ENCODE results near the gene LDLRAD4.
A peak's percentile ranks its signal among the peaks of the same experiment; 100 is the strongest.

LDLRAD4 gene

DNA sequence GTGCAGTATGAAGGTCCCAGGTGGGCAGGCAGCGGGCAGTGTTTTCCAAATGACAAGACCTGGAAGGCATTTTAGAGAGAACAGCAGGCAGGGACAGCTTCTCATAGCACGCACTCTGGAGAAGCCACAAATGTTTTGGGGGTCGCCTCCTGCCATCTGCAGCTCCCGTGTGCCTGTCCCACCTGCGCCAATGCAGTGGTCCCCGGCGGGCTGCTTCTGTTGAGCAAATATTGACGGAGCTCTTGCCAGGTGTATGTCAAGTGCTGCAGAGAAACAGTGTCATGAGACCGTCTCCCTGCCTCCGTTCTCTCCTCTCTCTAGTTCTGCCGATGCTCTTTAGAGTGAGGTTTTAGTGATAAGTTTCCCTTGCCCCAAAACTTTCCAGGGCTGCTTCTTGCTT is 174.8 kb downstream of the LDLRAD4 start:
- DNase-seq, result no peak

DNA sequence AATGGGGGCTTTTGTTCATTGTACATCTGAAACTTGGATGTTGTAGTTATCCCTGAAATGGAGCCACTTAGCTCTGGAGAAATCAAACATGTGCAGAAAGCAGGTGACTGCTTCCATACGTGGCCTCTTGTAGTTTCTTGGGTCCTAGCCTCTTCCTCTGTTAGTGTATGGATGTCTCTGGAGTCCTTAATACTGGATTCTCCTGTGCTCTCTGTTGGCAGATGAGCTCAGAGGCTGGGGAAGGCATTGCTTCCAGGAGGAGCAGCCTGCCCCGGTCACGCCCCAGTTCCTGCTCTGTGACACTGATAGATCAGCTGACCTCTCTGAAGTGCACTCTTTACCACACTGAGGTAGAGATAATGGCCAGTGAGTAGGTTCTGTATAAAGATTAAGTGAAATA is 176.2 kb downstream of the LDLRAD4 start:
- no peak for DNase-seq

DNA sequence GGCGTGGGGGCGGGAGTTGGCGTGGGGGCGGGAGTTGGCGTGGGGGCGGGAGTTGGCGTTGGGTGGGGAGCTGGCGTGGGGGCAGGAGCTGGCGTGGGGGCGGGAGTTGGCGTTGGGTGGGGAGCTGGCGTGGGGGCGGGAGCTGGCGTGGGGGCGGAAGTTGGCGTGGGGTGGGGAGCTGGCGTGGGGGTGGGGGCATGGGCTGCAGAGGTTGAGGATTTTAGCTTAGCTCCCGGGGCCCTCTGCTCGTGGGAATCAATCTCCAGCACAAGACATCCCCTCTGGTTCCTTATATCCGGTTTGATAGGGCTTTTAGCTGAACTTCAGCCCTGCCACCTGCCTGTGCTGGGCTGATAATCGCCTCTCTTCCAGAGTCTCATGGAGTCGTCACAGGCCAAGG is 177.0 kb downstream of the LDLRAD4 start:
- DNase-seq, result no peak

DNA sequence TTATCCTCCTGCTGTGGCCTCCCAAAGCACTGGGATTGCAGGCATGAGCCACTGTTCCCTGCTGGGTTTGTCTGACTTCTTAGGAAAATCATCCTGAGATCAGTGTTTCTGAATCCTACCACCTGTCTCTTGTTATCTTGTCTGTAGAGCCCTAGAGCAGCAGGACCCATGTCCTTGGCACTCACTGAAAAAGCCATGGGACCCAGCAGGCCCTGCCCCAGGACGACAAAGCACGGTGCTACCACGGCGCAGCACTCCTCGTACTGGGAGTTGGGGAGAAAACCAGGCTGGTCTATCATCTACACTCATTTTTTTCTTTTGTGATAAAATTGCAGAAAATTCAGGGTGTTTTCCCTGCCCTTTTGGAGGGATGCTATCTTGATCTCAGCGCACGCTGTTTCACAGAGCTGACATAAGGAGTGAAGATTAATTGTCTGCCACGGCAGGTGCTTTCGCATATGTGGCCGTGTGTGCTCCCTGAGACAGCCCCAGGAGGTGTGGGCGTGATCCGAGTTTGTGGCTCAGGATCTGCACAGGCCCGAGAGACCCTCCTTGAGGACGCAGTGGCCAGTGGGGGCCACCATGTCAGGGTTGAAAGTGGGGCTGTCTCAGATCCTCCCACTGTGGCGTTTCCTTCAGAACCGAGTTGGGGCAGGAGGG is 179.1 kb downstream of the LDLRAD4 start:
- no peak for DNase-seq

DNA sequence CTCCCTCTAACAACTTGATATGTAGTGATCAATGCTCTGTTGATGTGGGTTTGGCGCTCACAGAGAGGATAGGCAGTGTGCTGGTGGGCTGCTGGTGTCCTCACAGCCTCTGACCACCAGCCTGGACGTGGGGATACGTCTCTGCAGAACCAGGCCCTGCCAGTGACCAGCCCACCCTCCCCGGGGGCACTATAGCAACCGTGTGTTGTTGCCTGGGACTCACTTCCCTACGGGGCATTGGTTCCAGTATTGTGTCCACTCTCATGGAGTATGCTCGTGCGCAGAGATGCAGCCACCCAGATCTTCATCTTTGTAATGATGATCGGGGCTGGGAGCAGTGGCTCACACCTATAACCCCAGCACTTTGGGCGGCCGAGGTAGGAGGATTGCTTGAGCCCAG is 180.1 kb downstream of the LDLRAD4 start:
- no peak for DNase-seq

DNA sequence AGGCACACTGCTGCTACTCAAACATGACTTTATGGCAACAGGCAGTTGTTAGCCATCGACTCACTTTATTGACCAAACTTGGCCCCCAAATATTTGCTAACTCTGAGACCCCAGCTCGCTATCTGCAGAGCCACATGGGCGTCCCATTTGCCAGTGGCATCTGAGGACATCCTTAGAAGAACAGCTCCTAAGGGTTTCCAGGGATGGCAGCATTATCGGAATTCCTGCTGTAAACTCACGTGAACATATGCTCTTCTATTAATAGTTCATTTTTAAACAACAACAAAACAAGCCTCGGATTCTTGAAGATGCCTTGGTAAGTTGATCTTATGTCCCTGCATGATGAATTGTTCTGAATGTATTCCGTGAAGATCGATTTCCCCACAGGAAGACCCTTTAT is 181.0 kb downstream of the LDLRAD4 start:
- no peak for DNase-seq

DNA sequence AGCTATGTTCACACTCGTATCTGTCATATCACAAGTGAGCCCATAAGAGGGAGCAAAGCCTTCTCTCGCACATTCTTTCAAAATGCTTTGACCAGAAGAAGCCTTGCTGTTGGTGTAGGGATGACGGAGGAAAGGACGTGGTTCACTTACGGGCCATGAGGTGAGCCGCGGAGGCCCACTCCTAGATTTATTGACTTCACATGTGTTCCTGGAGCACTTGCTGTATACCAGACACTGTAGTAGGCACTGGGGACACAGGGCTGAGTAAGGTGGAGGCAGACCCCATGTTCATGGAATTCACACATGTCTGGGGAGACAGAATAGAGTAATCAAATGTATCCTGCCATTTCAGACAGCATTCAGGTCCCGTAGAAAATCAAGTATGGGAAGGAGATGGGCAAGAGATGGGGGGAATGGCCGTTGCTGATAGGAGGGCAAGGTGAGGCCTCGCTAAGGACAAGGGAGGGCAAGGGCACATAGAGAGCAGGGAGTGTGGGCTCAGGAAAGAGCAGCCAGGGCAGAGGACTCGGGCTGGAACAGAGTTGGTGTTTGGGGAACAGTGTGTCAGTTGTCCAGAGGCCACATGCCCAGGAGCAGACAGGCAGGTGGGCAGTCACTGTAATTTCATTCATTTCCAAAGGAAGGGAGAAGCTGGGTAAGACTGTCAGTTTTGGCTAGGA is 182.2 kb downstream of the LDLRAD4 start:
- DNase-seq, result no peak

DNA sequence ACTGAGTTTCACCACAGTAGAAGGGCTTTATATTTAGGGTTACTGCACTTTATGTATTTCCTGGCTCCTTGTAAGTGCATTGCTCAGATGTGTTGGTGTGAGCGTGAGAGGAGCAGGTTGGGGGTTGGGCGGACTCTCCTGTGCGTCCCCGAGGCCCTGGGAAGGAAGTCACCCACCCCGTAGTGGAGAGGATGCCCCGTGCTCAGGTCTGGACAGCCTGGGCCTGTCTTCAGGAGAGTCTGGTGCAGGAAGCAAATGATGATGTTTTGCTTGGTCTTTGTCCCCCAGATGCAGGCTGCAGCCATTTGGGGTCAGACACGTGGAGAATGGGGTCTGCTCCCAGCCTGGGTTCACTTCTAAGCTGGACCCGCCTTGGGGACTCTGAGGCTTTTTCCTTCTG is 182.8 kb downstream of the LDLRAD4 start:
- DNase-seq, result no peak

DNA sequence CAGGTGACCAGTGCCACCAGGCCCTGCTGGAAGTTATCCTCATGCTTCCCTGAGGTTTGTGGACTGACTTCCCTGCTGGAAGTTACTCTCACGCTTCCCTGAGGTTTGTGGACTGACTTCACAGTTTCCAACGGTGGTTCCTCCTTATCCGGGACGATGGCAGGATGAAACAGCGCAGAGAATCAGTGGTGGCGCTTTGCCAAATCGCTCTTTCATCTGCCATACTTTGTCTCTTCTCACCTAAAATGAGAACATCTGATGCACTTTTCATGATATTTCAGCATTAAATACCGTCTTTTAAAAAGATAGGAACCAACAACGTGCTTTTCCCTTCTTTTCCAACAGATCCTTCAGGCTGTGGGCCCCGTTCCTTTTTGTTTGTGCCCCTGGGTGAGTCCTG is 183.3 kb downstream of the LDLRAD4 start:
- DNase-seq, result no peak

DNA sequence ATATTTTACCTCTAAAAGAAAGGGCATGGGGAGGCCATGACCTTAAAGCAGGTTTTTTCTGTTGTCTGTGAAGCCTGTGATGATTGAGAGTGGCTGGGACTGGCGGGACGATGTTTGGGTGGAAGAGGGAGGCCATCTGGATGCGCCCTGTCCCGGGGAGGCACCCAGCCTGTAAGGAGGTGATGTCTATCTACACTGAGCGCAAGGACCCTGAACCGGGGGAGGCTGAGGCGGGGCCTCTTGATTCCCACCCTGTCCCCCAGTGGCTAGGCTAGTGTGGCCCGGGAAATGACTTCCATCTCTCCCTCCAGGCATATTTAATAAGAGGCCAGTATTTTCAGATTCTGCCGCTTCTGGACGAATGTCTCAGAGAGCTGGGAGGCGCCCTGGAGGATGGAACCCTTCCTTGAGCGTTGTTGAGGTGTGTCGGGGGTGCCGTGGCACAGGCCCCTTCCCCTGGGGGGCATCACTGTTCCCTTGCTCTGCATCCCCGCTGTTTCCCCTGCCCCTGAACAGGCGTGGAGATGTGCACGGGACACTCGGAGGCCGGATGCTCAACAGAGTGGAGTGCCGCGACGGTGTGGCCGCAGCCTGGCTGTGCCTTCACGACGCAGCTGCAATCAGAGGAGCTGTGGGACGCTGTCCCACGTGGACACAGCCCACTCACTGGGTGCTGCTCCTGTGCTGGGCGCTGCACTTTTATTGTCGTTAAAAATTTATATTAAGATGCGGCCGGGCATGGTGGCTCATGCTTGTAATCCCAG is 185.4 kb downstream of the LDLRAD4 start:
- DNase-seq, result no peak

DNA sequence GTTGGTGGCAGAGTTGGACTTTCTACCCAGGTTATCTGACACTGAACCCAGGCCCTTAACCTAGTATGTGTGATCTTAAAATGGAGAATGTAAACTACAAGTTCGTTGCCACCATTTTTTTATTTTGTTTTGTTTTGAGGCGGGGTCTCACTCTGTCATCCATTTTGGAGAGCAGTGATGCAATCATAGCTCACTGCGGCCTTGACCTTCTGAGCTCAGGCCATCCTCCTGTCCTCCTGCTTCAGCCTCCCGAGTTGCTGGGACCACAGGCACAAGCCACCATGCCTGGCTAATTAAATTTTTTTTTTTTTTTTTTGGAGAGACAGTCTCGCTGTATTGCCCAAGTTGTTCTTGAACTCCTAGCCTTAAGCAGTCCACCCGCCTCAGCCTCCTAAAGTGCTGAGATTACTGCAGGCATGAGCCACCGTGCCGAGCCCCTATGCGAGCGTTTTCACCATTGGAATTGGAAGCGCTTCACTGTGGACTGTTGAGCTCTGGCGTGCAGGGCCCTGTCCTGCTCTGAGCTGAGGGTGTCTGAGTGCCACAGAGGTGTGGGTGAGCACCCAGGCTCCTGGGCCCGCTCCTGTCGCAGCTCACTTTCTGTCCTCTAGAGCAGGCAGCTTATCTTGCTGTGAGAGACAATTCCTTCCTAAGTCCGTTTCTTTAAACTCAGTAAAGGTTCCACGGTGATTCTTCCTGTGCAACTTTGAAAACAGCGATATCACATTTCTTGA is 186.9 kb downstream of the LDLRAD4 start:
- no peak for DNase-seq

DNA sequence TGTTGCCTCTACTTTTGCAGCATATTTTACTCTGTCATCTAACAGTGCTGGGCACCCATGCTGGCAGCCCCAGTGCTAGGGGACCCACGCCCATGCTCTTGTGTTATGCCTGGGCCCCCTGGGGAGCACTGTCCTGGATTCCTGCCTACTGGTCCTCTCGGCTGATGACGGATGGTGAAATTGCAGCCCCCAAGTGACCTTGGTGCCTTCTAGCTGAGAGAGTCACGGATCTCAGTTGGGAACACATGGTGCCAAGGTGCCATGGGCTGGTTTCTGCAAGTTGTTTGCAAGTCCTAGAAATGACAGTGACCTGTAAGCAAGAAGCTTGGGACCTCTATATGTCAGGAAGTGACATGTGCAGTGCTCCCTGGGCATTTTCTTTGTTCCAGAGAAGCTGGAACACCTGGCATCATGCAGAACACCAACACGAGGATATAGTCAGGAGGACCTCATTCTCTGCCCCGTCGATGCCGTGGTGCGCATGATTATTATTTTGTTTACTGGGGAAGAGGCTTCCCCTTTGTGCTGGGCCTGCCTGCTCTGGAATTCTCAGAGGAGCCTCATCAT is 187.6 kb downstream of the LDLRAD4 start:
- no peak for DNase-seq

DNA sequence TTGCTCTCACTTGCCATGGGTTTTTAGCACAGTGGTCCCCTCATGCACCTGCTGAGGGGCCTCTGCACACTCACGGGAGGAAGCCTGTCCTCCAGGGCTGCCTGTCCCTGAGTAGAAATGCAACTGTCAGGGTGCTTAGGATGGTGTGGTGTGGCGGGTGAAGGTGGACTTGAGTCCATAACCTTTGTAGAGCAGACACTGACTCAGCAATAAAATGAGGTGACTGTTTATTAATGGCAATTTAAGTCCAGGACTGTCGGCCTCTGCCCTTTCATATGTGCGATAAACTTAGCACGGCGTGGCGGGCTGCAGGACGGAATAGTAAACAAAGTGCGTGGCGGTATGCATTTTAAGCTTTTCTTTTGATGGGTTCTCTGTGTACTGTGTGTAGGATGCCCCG is 188.2 kb downstream of the LDLRAD4 start:
- no peak for DNase-seq

DNA sequence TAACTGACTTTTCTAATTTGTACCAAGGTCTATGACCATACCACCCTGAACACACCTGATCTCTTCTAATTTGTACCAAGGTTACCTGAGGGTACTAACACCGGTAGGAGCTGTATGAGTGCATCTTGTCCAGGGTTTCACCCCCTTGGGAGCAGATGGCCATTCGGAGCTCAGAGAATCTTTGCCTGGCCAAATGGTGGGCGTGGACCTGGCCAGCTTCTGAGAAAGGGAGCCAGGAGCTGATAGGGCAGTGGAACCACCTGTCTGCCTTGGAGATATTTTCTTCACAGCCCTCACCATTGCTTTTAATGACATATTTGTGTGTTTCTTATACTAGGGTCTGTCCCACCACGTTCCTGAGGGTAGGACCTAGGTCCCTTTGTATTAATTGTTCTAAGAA is 188.9 kb downstream of the LDLRAD4 start:
- DNase-seq, result no peak

DNA sequence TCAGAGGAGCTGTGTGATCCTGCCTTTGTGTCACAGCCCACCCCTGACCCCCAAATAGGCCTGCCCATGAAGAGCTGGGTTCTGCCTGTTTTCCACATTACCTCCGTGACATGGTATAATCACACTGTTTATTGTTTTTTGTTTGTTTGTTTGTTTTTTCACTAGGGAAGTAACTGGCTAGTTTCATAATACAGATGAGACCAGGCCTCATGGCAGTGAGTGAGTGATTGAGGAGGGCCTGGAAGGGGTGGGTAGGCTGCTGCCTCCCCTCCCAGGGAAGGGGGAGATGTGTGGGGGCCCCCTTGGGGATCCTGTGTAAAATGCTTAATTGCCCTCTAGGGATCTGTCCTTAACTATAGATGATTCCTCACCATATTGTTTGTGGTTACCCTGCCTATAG is 190.5 kb downstream of the LDLRAD4 start:
- no peak for DNase-seq

DNA sequence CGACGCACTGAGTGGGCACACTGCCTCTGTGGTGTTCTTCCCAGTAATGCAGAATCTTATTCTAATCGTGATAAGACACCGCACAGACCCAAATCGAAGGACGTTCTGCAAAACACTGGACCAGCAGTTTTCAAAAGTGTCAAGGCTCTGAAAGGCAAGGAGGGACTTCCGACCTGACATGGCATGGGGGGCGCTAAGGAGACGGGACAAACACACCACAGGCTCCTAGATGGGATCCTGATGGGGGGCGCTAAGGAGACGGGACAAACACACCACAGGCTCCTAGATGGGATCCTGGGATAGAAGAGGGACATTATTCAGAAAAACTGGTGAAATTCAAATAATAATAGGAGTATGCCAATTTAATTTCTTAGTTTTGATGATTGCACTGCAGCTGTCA is 191.4 kb downstream of the LDLRAD4 start:
- DNase-seq, result no peak

DNA sequence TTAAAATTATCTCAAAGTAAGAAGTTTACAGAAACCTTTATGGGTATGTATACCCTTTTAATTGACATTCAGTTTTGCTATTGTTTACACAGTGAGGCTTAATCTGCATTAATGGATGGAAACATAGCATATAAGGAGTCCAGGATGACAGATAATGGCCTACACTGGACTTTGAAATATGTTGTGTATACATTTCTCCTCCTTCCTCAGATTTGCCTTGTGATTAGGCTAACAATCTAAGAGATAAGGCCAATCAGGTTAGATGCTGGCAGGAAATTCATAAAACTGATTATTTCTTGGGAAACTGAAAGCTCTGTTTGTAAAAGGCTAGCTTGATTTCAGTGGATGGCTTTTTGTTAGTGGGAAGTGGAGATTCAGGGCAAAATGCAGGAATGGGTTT is 191.9 kb downstream of the LDLRAD4 start:
- no peak for DNase-seq

DNA sequence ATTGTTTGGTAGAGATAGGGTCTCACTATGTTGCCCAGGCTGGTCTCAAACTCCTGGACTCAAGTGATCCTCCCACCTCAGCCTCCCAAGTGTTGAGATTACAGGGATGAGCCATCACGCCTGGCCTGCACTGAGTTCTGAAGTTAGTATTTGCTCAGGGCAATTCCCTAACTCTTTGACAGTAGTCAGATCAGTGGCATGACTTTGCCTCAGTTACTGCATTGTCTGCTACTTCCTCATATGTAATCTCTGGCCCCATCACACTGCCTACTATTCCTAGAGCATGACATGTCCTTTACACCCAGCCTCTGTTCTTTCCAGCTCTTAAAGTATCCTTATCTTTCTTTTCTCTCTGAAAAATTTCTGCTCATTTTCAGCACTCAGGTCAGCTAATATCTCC is 193.5 kb downstream of the LDLRAD4 start:
- no peak for DNase-seq

DNA sequence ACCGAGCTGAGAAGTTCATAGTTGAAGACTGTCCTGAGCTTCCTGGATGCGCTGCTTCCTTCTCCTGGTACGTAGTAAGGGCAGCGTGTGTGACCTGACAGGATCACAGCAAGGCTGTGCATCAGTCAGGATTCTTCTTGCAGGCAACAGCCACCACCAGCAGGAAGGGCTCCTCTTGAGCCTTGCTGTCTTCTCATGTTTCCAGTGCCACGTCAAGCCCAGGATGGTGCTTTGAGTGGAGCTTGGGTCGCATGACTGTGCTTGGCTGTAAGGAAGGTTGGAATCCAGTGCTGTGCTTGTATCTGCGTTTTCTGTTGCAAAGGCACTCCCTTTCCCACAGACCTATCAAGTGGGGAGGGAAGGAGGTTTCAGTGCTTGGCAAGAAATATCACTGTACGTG is 194.3 kb downstream of the LDLRAD4 start:
- no peak for DNase-seq

DNA sequence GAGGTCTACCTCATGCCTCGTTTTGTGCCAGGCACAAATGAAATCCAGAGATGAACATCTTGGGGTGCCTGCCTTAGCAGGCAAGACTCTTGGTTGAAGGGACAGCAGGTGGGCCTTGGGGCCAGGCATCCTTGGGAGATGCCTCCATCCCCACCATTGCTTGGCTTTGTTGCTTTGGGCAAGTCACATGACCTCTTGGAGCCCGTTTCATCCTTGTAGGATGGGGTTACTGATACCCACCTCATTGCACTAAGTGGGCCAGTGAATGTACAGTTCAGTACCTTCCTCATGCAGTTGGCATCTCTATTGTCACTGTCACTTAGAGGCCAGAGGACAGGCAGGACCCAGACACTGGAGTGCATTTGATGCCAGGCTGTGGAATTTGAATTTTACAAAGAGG is 195.5 kb downstream of the LDLRAD4 start:
- DNase-seq, result no peak

DNA sequence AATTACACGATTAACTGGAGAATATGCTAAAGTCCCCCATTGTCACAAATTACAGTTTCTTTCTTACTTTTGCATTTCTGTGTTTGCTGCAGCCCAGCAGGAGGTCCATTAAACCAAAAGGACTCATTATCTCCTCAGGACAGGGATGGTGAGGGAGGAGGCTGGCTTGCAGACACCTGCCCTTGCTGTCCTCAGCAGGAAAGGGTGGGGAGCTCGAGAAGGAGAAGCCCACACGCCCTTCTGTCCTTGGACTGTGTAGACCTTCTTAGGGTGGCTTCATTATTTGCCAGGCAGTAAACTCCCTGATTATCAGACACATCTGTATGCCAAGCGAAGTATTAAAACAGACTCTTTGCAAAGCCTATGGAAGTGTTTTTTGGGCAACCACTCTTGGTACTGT is 196.0 kb downstream of the LDLRAD4 start:
- DNase-seq, result peak; percentile 86

DNA sequence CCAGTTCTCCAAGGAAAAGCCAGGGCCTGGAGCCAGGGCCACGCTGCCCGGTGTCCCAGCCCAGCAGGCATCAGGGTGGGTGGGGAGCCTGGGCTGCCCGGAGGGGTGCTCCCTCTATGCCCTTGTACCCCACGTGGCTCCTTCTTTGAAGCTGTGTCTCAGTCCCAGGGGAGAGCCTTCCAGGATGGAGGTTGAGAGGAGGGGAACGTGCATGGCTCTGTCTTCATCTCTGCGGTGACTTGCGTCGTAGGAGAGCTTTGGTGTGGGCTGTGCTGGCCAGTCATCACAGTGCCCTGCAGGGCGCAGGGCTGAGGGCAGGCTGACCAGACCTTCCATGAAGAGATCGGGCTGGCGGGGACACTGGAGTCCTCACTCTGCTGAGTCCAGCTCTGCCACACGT is 197.2 kb downstream of the LDLRAD4 start:
- no peak for DNase-seq

DNA sequence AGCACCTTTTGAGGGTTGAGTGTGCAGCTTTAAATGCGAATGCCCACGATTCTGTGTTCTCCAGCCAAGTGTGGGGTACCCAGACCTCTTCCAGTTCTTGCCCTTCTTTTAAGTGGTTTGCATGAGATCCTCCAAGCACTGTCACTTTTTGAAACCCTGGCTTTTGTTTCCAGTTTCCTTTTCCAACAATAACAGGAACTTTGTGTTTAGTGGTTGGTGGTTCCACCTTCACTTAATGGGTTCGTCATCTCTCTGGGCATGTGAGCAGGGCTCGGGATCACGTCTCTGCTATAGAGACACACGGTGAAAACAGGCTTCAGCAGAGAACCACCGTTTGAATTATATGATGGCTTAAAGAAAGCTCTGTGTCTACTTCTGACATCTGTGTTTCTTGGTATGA is 197.6 kb downstream of the LDLRAD4 start:
- no peak for DNase-seq
